Putamen (tissue), 1 donor: ENCODE results near the gene PCDHGA6.

ENCODE experiments used
- DNase-seq: peaks from one replicate; pipeline ENCODE4 v3.0.0-alpha.2; 2016; ENCODE audit warnings: low spot score

PCDHGA6 gene

DNA sequence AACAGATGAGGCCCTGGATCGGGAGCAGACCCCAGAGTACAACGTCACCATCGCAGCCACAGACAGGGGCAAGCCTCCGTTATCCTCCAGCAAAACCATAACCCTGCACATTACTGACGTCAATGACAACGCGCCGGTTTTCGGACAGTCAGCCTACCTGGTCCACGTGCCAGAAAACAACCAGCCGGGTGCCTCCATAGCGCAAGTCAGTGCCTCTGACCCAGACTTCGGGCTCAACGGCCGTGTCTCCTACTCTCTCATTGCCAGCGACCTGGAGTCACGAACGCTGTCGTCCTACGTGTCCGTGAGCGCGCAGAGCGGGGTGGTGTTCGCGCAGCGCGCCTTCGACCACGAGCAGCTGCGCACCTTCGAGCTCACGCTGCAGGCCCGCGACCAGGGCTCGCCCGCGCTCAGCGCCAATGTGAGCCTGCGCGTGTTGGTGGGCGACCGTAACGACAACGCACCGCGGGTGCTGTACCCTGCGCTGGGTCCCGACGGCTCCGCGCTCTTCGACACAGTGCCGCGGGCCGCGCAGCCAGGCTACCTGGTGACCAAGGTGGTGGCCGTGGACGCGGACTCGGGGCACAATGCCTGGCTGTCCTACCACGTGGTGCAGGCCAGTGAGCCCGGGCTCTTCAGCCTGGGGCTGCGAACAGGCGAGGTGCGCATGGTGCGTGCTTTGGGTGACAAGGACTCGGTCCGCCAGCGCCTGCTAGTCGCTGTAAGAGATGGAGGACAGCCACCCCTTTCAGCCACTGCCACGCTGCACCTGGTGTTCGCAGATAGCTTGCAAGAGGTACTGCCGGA lies 45.6 kb downstream of the PCDHGA6 start:
- DNase-seq, result no peak

DNA sequence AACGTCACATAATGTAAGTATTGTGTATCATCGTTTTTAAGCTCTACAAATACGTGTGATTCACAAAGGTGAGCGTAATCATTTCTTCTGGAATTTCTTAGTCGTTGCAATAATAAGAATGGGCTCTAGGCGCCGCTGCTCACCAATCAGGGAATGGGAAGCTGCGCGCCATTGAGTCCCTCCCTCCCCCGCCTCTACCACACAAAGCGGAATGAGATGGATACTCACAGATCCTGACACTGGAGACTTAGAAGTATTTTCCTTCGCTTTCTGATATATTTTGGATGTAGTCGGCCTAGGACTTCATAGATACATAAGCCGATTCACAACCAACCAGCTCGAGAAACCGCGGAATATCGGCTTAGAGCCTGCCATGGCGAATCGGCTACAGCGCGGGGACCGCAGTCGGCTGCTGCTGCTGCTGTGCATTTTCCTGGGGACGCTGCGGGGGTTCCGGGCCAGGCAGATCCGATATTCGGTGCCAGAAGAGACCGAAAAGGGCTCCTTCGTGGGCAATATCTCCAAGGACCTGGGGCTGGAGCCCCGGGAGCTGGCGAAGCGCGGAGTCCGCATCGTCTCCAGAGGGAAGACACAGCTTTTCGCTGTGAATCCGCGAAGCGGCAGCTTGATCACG lies 47.3 kb downstream of the PCDHGA6 start, which contains the start of gene PCDHGA11:
Gene PCDHGA11, plus strand, starts transcription at position 197 of the 634 bp plus-strand sequence. Its CDS starts 177 bp downstream, at position 374.
- no peak for DNase-seq

DNA sequence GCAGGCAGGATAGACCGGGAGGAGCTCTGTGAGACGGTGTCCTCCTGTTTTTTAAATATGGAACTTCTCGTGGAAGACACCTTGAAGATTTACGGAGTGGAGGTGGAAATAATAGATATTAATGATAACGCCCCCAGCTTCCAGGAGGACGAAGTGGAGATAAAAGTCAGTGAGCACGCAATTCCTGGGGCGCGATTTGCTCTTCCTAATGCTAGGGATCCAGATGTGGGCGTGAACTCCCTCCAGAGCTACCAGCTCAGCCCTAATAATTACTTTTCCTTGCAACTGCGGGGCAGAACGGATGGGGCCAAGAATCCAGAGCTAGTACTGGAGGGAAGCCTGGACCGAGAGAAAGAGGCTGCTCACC lies 47.8 kb downstream of the PCDHGA6 start:
- no peak for DNase-seq

DNA sequence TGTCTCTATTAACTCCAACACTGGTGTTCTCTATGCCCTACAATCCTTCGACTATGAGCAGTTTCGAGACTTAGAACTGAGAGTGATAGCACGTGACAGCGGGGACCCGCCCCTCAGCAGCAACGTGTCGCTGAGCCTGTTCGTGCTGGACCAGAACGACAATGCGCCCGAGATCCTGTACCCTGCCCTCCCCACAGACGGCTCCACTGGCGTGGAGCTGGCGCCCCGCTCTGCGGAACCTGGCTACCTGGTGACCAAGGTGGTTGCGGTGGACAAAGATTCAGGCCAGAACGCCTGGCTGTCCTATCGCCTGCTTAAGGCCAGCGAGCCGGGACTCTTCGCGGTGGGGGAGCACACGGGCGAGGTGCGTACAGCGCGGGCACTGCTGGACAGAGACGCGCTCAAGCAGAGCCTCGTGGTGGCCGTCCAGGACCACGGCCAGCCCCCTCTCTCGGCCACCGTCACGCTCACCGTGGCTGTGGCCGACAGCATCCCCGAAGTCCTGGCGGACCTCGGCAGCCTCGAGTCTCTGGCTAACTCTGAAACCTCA lies 49.1 kb downstream of the PCDHGA6 start:
- no peak for DNase-seq

DNA sequence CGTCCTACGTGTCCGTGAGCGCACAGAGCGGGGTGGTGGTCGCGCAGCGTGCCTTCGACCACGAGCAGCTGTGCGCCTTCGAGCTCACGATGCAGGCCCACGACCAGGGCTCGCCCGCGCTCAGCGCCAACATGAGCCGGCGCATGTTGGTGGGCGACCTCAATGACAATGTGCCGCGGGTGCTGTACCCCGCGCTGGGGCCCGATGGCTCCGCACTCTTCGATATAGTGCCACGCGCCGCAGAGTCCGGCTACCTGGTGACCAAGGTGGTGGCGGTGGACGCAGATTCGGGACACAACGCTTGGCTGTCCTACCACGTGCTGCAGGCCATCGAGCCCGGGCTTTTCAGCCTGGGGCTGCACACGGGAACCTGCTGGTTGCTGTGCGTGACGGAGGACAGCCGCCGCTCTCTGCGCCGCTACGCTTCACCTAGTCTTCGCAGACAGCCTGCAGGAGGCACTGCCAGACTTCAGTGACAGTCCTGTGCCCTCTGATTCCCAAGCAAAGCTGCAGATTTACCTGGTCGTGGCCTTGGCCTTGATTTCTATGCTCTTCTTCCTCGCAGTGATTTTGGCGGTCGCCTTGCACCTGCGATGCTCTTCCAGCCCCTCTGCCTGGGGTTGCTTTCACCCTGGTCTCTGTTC lies 54.2 kb downstream of the PCDHGA6 start:
- DNase-seq, result no peak
